Measurements from ENCODE around the gene DHRS4. TPM values are rescaled to one million over a fixed set of nuclear protein-coding genes. Genes with fewer than 3 reads are reported as not detected.
"Not testable (repeated sequence)": the region's sequence is repeated elsewhere in the genome, so short reads cannot be mapped to it uniquely, and the experiment has no call there.

Gene DHRS4
- polyA plus RNA-seq, 12 donors = 9.8 to 56.4 (median 15.7) TPM; not detected in 1

DNA sequence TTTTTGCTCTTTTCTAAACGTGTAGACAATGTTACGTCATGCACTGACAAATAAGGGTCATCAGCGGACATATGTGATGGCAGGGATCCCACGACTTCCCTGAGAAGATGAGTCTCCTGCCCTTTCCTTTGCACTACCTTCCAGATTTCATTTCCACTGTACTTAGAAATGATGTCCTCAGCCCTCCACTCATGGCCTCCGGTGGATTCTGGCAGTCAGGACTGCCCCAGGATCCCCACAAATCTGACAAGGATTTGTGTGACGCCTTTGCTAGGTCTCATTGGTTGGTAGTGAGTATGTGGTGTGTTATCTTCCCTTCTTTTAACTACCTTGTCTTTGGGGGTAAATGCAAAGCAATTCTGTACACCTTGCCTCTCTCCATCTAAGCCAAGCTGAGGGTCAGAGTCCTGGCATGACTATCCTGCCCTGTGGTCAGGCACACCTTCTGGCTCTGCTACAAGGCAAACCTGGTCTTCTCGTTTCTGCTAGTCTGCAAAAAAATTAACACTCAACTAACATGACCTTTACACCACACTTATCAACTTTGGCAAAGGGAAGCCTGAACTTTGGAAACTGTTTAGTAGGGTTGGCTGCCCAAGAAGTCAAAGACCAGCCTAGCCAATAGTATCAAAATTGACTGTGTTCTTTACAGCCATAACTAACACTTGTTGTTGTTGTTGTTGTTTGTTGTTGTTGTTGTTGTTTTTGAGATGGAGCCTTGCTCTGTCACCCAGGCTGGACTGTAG is 17.3 kb upstream of the DHRS4 start:
- no peak for DNase-seq

DNA sequence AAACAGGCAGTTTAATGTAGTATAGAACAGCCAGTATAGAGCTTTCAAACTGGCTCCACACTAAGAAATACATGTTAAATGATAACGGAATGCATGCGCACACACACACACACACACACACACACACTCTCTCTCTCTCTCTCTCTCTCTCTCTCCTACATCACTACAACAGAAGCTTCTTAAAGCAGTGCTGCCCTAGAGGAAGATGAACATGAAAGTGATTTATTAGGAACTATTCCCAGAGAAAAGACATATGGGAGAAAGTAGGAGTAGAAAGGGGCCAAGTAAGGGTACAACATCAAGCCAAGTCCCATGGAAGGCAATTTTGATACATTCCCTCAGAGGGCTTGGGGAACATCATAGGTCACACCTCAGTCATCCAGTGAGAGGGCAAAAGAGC is 16.4 kb upstream of the DHRS4 start:
- no peak for DNase-seq

DNA sequence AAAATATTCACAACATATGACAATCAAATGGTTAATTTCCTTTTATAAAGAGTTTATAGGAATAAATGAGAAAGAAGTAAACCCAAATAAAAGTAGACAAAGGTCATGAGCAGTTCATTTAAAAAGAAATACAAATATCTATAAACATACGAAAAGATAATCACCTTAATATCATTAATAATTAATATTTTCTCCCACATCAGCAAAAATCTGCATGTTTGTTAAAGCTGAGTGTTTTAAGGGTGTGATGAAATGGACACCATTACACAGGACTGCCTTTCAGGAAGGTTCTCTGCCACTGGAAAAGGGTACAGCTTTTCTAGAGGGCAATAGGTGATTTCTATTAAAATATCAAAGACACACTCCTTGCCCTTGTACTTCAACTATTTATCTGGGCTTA is 14.7 kb upstream of the DHRS4 start:
- no peak for DNase-seq

DNA sequence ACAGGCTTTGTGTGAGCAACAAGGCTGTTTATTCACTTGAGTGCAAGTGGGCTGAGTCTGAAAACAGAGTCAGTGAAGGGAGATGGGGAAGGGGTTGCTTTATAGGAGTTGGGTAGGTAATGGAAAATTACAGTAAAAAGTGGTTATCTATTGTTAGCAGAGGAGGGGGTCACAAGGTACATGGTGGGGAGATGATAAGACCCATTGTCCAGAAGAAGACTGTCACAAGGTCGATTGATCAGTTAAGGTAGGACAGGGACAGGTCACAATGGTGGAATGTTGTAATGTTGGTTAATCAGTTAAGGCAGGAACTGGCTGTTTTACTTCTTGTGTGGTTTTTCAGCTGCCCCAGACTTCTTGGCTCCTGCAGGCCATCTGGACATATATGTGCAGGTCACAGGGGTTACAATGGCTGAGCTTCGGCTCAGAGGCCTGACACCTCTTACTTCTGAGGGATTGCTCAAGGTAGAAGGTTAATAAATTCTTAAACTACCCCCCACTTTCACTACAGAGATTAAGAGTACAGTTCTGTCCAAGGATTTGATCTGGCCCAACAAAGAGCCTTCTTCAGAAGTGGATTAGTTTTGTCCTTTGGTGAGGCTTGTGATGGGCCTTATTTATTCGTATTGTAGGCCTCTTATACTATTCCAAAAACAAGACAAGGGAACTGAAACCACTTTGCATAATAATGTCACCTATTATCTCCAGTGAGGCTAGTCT is 13.8 kb upstream of the DHRS4 start:
- DNase-seq = no peak

DNA sequence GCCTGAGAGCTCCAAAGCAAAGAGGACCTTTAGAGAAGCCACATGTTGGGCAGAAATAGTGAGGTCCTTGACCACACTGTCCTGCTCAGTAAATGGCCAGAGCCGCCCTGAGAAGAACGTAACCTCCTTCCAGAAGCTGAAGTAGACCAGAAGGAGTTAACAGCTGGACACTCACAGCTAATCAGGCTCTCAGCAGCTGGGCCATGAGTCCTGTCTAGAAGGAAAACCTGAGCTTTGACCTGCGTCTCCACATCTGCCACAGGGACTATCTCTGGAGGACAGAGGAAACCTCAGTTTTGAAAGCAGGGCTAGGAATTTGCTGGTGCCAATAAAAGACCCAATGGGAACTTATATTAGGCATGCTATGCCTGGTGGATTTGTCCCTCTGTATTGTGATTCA is 12.3 kb upstream of the DHRS4 start:
- DNase-seq = no peak

DNA sequence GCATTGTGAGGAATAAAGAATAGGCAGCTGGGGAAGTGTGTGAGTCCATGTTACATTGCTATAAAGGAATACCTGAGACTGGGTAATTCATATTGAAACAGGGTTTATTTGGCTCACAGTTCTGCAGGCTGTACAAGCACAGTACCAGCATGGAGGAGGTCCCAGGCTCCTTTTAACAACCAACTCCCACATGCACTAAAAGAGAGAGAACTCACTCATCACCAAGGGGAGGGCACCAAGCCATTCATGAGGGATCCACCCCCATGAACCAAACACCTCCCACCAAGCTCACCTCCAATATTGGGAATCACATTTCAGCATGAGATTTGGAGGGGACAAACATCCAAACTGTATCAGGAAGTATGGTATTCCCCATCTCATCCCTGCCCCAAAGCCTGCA is 11.9 kb upstream of the DHRS4 start:
- no peak for DNase-seq

DNA sequence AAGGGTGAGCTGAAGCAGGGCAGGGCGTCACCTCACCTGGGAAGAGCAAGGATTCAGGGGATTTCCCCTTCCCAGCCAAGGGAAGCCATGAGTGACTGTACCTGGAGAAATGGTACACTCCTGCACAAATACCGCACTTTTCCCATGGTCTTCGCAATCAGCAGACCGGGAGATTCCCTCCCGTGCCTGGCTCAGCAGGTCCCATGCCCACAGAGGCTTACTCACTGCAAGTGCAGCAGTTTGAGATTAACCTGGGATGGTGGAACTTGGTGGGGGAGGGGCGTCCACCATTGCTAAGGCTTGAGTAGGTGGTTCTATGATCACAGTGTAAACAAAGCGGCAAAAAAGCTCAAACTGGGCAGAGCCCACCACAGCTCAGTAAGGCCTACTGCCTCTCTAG is 11.0 kb upstream of the DHRS4 start:
- no peak for DNase-seq

DNA sequence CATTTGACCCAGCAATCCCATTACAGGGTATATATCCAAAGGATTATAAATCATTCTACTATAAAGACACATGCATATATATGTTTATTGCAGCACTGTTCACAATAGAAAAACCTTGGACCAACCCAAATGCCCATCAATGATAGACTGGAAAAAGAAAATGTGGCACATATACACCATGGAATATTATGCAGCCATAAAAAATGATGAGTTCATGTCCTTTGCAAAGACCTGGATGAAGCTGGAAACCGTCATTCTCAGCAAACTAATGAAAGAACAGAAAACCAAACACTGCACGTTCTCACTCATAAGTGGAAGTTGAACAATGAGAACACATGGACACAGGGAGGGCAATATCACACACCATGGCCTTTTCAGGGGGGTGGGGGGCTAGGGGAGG is 4.5 kb upstream of the DHRS4 start:
- DNase-seq = not testable (repeated sequence)

DNA sequence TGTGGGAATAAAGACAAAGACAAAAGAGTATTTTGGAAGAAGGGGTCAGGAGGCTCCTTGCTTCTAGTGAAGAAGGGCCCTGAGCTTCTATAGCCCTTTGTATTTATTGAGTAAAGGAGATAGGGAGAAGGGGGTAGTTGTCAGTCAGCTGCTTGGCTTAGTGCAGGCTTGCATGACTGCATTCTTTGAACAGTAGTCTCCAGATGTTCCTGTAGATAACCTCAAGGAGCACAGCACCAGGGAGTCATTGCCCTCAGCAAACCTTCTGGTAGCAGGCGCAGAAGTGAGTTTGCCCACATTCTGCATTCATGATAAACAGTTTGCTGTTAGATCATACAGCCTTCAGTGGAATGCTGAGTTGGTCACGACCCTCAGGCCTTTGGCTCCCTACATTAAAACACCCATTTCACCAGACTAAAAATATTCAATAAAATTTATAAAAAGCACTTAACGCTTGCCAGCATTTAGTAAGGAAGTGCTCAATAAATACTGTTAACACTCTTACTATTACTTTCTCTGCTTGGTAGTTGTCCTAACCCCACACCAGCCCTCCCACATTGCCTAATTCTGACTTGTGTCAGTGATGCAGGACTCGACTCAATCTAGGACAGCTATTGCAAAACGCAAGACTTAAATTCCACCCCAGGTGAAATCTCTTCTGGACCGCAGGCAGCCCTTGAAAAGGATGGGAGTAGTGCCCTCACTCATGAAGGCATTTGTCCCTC is 3.0 kb upstream of the DHRS4 start:
- no peak for DNase-seq

DNA sequence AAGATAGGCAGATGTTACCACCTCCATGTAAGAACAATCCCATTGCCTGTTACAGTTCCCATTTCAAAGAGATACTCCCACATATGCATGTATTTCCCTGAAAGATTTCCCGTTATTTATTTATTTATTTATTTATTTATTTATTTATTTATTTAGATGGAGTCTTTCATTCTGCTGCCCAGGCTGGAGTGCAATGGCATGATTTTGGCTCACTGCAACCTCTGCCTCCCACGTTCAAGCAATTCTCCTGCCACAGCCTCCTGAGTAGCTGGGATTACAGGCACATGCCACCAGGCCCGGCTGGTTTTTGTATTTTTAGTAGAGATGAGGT is 2.5 kb upstream of the DHRS4 start:
- not testable (repeated sequence) for DNase-seq

DNA sequence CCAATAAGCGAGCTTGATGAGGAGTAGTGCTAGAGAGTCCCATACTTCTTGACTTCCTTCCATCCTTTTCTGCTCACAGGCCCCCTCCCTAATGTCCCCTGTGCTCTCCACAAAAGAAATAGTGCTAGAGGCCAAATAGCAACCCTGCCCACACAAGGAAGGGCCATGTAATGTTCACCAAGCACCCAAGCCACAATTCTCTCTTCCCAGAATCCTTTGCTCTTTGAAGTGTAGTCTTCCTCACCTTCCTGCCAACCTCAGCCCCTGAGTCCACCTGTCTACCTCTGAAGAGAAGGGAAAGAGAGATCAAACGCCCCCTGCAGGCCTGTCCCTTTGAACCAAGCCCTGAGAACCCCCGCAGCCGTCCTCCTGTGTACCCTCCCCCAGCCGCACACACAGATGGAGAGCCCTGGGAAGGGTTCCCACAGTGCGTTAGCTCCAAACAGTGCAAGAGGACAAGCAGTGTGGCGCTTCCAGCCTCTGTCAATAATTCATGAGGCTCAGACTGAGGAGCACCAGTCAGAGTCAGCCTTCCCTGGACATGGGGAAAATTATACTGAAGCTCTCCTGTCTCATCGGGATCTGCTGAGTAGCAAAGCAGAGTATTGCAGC is 1.9 kb upstream of the DHRS4 start:
- DNase-seq = peak; percentile 42

DNA sequence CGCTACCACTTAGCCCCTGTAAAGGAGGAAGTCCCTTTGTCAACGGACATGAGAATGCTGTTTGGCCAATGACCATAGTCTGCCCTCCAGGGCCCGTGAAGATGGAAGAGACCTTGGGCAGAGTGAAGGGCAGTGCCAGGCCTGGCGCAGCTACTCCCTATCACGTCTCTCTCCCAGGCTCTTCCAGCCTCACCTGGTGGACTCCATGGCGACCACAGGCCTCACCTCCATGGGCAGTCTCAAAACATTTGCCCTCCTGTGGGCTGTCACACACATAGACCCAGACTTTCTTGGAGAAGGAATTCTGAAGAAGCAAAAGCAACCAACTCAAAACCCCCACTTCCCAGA is 480 bp upstream of the DHRS4 start:
- not testable (repeated sequence) for DNase-seq

DNA sequence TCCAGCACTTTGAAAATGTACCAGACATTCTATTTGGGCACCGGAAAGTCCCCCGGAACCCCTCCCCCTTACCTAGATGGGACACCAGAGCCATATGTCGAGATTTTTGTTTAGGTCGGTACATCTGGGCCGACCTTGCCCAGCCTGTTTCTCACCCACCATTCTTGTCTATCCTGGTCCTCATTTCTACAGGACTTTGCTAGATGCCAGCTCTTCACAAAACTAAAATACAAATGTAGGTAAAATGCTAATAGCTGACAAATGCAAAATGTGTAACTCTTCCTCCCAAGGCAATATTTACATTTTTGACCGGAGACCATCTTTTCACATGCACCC is 677 bp downstream of the DHRS4 start:
- not testable (repeated sequence) for DNase-seq

DNA sequence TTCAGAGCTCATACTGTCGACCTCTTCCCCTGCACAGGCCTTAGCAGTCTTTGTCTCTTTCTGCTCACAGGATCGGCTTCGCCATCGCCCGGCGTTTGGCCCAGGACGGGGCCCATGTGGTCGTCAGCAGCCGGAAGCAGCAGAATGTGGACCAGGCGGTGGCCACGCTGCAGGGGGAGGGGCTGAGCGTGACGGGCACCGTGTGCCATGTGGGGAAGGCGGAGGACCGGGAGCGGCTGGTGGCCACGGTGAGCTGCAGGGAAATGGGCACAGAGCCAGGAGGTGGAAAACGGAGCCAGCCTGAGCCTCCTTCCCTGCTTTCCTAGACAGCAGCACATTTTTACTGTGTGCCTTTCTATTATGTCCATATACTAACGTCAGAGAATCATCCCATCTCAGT is 1.4 kb downstream of the DHRS4 start:
- DNase-seq = not testable (repeated sequence)

DNA sequence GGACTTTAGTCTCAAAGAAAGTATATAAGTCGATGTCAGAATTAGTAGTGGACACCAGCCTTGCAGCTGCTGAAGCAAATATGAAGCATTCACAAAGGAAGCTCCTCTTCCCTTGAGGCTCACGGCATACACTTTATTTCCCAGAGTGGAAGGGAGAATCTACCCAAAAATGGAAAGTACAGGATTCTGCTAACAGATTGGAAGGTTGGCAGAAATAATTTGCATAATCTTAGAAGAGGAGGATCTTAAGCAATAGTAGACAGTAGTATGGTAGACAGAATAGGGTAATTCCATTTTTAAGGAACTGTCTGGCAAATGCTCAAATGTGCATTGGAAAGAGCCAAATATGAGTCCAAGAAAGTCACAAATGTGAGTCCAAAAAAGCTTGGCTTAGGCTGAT is 2.2 kb downstream of the DHRS4 start:
- DNase-seq = not testable (repeated sequence)

DNA sequence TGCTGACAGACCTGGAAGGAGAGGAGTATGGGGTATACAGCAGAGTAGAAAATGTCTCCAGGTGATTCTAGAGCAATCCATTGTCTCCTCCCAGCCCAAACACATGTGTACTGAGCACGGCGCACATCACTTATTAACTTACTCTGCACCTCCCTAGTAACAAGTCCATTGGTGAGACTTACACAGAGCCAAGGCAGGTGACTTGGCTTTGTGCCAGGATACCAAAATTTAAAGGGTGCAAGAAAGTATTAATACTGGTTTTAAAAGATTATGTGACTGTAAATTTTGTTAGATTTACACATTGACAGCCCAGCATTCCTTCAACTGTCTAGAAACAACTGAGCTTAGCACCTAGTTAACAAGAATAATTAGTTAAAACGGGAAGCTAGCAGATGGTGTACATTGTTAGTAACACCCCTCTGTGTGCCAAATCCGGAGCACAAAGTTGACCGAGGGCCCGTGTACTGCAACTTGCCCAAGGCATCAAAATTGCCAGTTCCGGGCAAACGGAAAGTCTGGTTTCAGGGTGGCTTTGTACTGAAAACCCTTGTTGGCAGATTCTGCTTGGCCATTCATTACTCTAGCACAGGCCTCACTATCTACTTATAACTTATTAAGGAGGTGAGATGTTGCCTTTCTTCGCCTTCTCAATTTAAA is 4.5 kb downstream of the DHRS4 start:
- DNase-seq = not testable (repeated sequence)

DNA sequence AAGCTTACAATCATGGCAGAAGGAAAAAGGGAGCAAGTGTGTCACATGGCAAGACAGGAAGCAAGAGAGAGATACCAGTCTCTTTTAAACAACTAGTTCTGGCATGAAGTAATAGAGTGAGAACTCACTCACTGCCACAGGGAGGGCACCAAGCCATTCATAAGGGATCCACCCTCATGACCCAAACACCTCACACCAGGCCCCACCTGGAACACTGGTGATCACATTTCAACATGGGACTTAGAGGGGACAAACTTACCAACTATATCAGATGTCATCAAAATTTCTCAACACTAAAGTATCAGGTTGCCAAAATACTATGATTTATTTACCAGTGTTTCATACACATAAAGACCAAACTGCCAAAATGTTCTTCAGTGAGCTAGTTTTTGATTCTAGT is 7.3 kb downstream of the DHRS4 start:
- DNase-seq = not testable (repeated sequence)

DNA sequence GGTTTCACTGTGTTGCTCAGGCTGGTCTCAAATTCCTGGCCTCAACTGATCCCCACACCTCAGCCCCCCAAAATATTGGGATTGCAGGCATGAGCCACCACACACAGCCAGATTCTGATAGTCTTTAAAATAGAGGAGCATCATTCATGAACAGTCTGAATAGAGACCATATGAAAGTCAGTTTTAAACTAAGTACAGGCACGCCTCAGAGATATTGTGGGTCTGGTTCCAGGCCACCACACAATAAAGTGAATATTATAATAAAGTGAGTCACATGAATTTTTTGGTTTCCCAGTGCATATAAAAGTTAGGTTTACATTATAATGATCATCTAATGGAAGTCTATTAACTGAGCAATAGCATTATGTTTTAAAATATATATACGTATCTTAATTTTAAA is 8.1 kb downstream of the DHRS4 start:
- not testable (repeated sequence) for DNase-seq

DNA sequence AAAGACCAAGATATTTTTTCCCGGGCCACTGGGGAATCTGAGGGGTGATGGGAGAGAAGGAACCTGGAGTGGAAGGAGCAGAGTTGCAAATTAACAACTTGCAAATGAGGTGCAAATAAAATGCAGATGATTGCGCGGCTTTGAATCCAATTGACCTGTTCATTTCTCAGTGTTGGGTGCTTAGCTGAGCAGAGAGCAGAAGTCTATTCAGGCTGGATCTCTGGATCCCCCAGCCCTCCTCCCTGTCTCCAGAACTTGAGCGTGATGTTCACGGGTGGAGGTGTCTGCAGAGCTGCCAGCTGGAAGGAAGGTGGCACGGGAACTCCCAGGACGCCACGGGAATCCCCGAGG is 15.5 kb downstream of the DHRS4 start:
- DNase-seq = not testable (repeated sequence)

DNA sequence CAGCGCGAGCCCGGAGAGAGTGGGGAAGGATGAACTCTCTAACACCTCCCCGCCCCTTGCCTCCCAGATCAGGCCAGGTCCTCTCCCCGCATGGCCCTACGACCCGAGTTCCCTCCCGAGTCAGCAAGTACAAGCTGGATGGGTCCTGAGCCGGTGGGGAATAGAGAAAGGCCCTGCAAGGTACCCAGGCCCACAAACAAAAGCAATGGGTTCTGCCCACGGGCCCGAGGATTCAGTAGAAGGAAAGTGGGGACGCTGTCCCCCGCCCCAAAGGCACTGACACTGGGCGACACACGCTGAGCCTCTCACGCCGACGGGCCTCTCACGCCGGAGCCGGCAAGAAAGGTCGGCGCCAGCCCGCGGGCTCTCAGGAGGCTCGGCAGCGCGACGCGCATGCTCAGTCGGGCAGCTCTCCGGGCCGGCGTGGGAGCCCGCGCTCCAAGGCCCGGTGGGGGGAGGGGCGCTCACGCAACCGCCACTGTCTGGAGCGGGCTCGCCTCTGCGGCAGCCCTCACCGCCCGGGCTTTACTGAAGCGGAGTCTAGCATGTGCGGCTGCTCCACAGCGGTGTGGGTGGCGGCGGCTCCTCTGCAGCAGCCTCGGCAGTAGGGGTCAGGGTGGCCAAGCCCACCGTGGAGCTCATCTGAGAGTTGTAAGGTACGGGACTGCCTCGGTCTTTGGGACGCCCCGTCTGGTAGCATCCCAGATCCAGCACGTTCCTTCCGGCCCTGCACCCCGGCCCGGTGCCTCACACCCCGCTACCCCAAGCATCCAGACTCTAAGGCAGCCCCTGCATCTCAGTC is 16.1 kb downstream of the DHRS4 start:
- DNase-seq = not testable (repeated sequence)

DNA sequence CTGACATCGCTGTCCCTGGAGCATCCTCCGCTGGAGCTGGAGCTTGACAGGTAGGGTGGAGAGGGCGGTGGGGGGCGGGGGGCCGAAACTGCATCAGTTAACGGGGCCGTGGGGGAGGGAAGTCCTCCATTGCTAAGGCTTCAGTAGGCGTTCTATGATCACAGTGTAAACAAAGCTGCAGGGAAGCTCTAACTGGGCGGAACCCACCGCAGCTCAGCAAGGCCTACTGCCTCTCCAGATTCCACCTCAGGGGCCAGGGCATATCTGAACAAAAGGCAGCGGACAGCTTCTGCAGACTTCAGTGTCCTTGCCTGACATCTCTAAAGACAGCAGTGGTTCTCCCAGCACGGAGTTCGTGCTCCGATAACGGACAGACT is 16.7 kb downstream of the DHRS4 start:
- DNase-seq = not testable (repeated sequence)

All from muscle of arm (tissue), 12 donors.